Ishikawa (cell line): ENCODE data around the gene TMPO.

Experiments
- CEBPB ChIP-seq: IDR thresholded peaks from 2 replicates; pipeline ENCODE4 v1.6.1; 2012
- CREB1 ChIP-seq: IDR thresholded peaks from 2 replicates; pipeline ENCODE4 v1.6.1; 2012; ENCODE audit warnings: low read depth
- EGR1 ChIP-seq: IDR thresholded peaks from 2 replicates; pipeline ENCODE4 v1.6.1; 2012
- EP300 ChIP-seq: IDR thresholded peaks from 2 replicates; pipeline ENCODE4 v1.6.1; 2012; ENCODE audit warnings: borderline replicate concordance
- FOXM1 ChIP-seq: IDR thresholded peaks from 2 replicates; pipeline ENCODE4 v1.6.1; 2012; ENCODE audit warnings: low read depth, borderline replicate concordance
- MAX ChIP-seq: IDR thresholded peaks from 2 replicates; pipeline ENCODE4 v1.6.1; 2012
- NFIC ChIP-seq: IDR thresholded peaks from 2 replicates; pipeline ENCODE4 v1.6.1; 2012
- RAD21 ChIP-seq: IDR thresholded peaks from 2 replicates; pipeline ENCODE4 v1.6.1; 2012; ENCODE audit warnings: low read depth
- TAF1 ChIP-seq: IDR thresholded peaks from 2 replicates; pipeline ENCODE4 v1.6.1; 2012; ENCODE audit warnings: low read depth, mild to moderate bottlenecking
- TCF12 ChIP-seq: IDR thresholded peaks from 2 replicates; pipeline ENCODE4 v1.6.1; 2012; ENCODE audit warnings: low read depth
- TEAD4 ChIP-seq: IDR thresholded peaks from 2 replicates; pipeline ENCODE4 v1.6.1; 2012
- YY1 ChIP-seq: IDR thresholded peaks from 2 replicates; pipeline ENCODE4 v1.6.1; 2012; ENCODE audit warnings: low read depth
- ZBTB7A ChIP-seq: IDR thresholded peaks from 2 replicates; pipeline ENCODE4 v1.6.1; 2012; ENCODE audit warnings: low read depth
- TF ChIP-seq, protein P1 (sequence below): IDR thresholded peaks from 2 replicates; pipeline ENCODE4 v1.6.1; 2012
- TF ChIP-seq, protein P2 (sequence below): IDR thresholded peaks from 2 replicates; pipeline ENCODE4 v1.6.1; 2012; ENCODE audit warnings: low read depth, mild to moderate bottlenecking

The TMPO gene

GRCh38 chr12:98592825-98593322 lies 77.5 kb downstream of the TMPO start:
- TF ChIP-seq RAD21 (no peak), CREB1 (no peak), EGR1 (no peak), EP300 (no peak), FOXM1 (no peak), MAX (no peak), YY1 (no peak), TCF12 (no peak), ZBTB7A (no peak), TAF1 (no peak), CEBPB (no peak), NFIC (no peak), TEAD4 (no peak)
- TF ChIP-seq, protein P1, sequence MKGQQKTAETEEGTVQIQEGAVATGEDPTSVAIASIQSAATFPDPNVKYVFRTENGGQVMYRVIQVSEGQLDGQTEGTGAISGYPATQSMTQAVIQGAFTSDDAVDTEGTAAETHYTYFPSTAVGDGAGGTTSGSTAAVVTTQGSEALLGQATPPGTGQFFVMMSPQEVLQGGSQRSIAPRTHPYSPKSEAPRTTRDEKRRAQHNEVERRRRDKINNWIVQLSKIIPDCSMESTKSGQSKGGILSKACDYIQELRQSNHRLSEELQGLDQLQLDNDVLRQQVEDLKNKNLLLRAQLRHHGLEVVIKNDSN = no peak
- TF ChIP-seq, protein P2, sequence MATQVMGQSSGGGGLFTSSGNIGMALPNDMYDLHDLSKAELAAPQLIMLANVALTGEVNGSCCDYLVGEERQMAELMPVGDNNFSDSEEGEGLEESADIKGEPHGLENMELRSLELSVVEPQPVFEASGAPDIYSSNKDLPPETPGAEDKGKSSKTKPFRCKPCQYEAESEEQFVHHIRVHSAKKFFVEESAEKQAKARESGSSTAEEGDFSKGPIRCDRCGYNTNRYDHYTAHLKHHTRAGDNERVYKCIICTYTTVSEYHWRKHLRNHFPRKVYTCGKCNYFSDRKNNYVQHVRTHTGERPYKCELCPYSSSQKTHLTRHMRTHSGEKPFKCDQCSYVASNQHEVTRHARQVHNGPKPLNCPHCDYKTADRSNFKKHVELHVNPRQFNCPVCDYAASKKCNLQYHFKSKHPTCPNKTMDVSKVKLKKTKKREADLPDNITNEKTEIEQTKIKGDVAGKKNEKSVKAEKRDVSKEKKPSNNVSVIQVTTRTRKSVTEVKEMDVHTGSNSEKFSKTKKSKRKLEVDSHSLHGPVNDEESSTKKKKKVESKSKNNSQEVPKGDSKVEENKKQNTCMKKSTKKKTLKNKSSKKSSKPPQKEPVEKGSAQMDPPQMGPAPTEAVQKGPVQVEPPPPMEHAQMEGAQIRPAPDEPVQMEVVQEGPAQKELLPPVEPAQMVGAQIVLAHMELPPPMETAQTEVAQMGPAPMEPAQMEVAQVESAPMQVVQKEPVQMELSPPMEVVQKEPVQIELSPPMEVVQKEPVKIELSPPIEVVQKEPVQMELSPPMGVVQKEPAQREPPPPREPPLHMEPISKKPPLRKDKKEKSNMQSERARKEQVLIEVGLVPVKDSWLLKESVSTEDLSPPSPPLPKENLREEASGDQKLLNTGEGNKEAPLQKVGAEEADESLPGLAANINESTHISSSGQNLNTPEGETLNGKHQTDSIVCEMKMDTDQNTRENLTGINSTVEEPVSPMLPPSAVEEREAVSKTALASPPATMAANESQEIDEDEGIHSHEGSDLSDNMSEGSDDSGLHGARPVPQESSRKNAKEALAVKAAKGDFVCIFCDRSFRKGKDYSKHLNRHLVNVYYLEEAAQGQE = no peak

DNA sequence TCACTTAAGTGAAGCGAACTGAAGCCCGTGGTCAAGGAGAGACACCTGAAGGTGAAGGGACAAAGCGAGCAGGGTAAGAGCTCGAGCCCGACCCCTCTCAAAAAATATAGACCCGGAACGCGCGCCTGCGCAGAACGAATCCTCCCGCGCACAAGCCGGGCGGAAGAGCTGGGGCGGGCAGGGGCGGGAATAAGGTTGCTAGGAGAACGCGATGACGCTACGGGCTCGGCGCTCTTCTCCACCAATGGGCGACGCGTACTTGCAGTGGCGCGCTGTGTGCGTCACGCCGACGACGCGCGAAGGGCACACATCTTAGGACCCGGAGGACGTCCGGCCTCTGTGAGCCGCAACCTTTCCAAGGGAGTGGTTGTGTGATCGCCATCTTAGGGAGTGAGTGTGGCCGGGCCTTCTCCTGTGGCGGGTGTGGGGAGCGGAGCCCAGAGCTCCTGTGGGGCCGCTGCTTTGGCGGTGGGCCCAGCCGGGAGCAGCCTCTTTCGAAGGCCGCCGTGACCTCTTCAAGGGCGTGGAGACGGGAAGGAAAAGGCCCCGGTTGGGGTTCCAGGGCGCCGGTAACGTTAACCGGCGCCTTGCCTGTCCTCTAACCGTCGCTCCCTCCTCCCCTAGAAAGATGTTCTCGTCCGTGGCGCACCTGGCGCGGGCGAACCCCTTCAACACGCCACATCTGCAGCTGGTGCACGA lies 78.1 kb downstream of the TMPO start, which contains the start of gene SLC25A3:
TSS of gene SLC25A3 (plus strand) at position 336 of the 699 bp plus-strand sequence. CDS start at position 629, 293 bp downstream.
- TF ChIP-seq CEBPB (no peak), TCF12 (0 out of 2 replicates have a peak, but pooled peaks have one; percentile 43), EGR1 (0 out of 2 replicates have a peak, but pooled peaks have one; percentile 32), FOXM1 (peak; percentile 55), MAX (peak; percentile 89), NFIC (no peak), YY1 (peak; percentile 88), TAF1 (peak; percentile 95), TEAD4 (peak; percentile 48; the same call in 1 of the 2 replicates), CREB1 (peak; percentile 98), RAD21 (no peak)
- TF ChIP-seq, protein P1 = 0 out of 2 replicates have a peak, but pooled peaks have one; percentile 28

DNA sequence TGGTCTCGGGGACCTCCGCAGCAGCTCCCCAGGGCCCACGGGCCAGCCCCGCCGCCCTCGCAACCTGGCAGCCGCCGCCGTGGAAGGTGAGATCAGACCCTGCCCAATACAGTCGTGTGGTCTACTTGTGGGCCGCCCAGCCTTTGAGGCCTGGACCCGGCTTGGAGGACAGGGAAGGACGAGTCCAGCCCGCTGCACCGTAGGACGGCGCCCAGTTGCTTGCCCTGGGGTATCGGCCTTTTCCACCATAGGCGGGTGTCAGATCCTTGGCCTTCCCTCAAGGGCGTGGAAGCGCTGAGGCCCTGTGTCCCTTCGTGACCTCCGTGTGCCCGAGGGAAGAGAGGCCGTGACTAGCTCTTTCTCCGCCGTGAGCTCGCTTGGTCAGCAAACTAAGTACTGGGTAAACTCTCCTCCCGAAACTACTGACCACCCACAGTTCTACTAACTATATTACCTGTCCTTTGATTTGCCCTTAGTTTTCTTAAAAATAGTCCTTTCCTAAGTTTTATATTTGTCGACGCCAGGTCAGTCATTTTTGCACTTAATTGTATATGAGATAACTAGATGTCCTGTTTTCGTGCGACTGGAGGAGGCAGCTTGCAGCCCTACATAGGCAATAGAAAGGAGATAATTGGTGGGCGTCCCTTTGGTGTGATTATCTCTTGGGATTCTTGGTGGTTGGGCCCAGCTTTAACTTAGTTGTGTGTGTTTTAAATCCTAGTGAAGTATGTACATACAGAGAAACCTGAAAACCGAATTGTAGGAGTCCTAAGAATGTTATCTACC lies 78.9 kb downstream of the TMPO start:
- TF ChIP-seq TCF12 (no peak), FOXM1 (no peak), NFIC (no peak), ZBTB7A (no peak), CREB1 (no peak), TAF1 (no peak), MAX (no peak; the same call in 1 of the 2 replicates), EP300 (no peak), RAD21 (no peak)

- TF ChIP-seq CEBPB (peak; percentile 13; the same call in 1 of the 2 replicates), YY1 (no peak)
These were observed 80.0 kb downstream of the TMPO start for GRCh38 chr12:98595243-98595988.
